Mesendoderm (in vitro differentiated cells): Measurements from ENCODE around the gene RAB20.

Source experiments
- DNase-seq: peaks from one replicate; pipeline ENCODE4 v3.0.0; 2013
- H2AK5ac ChIP-seq: 2 replicates; pipeline ENCODE4 v1.6.1; 2013; ENCODE audit warnings: low read length, inconsistent platforms
- H2BK120ac ChIP-seq: 2 replicates; pipeline ENCODE4 v1.6.1; 2013; ENCODE audit warnings: low read depth, mild to moderate bottlenecking, low read length, moderate library complexity, mixed read lengths
- H2BK15ac ChIP-seq: replicated peaks from 2 replicates; pipeline ENCODE4 v1.6.1; 2013; ENCODE audit warnings: low read depth, mild to moderate bottlenecking, moderate library complexity
- H2BK5ac ChIP-seq: 2 replicates; pipeline ENCODE4 v1.6.1; 2013; ENCODE audit warnings: low read length, inconsistent platforms
- H3K18ac ChIP-seq: 2 replicates; pipeline ENCODE4 v1.6.1; 2013; ENCODE audit warnings: mild to moderate bottlenecking, low read length, mixed read lengths
- H3K23ac ChIP-seq: one replicate; pipeline ENCODE4 v1.6.1; 2013; ENCODE audit warnings: low read length
- H3K27ac ChIP-seq: 2 replicates; pipeline ENCODE4 v1.5.1; 2013; ENCODE audit warnings: low read depth, mild to moderate bottlenecking, inconsistent platforms, low read length, moderate library complexity
- H3K27me3 ChIP-seq: 2 replicates; pipeline ENCODE4 v1.6.1; 2013; ENCODE audit warnings: low read length, control low read depth, mild to moderate bottlenecking, inconsistent platforms; ENCODE audit not compliant: insufficient read depth, poor library complexity
- H3K36me3 ChIP-seq: 2 replicates; pipeline ENCODE4 v1.6.1; 2013; ENCODE audit warnings: low read length, inconsistent platforms; ENCODE audit not compliant: control insufficient read depth, insufficient read depth
- H3K4ac ChIP-seq: one replicate; pipeline ENCODE4 v1.6.1; 2013; ENCODE audit warnings: low read depth, mild to moderate bottlenecking, low read length, moderate library complexity
- H3K4me1 ChIP-seq: 2 replicates; pipeline ENCODE4 v1.6.1; 2013; ENCODE audit warnings: low read depth, low read length, inconsistent platforms; ENCODE audit not compliant: control insufficient read depth
- H3K4me2 ChIP-seq: 2 replicates; pipeline ENCODE4 v1.6.1; 2013; ENCODE audit warnings: low read length
- H3K4me3 ChIP-seq: 2 replicates; pipeline ENCODE4 v1.5.1; 2013; ENCODE audit warnings: mild to moderate bottlenecking, low read length
- H3K56ac ChIP-seq: one replicate; pipeline ENCODE4 v1.6.1; 2013; ENCODE audit warnings: low read length
- H3K79me1 ChIP-seq: 2 replicates; pipeline ENCODE4 v1.6.1; 2013; ENCODE audit warnings: low read length, inconsistent platforms
- H3K79me2 ChIP-seq: 2 replicates; pipeline ENCODE4 v1.6.1; 2013; ENCODE audit warnings: mild to moderate bottlenecking, low read length; ENCODE audit not compliant: control insufficient read depth, insufficient read depth
- H3K9ac ChIP-seq: 2 replicates; pipeline ENCODE4 v1.6.1; 2013; ENCODE audit warnings: low read length, inconsistent platforms
- H4K5ac ChIP-seq: one replicate; pipeline ENCODE4 v1.6.1; 2013; ENCODE audit warnings: low read length
- H4K8ac ChIP-seq: one replicate; pipeline ENCODE4 v1.6.1; 2013; ENCODE audit warnings: low read depth, mild to moderate bottlenecking, control low read depth, low read length, moderate library complexity
- WGBS: extraction: QIAGEN DNeasy Blood & Tissue Kit; methylation state at CpG from one replicate; pipeline ENCODE4 v1.1.7; 2013; ENCODE audit warnings: low lambda C conversion rate, missing lambda C conversion rate; ENCODE audit not compliant: insufficient coverage; ENCODE audit errors: extremely low coverage; 5-methylcytosine and 5-hydroxymethylcytosine counted together

RAB20 gene

GRCh38 chr13:110557082-110557481 is 4.4 kb downstream of the RAB20 start:
- Histone ChIP-seq H4K8ac (no peak overlapping the region), H3K18ac (no peak overlapping the region), H3K79me2 (peaks cover 58% of the 10 kb centered on the region), H2BK120ac (no peak overlapping the region), H3K56ac (no peak overlapping the region), H2BK5ac (no peak overlapping the region), H3K9ac (no peak overlapping the region), H2BK15ac (no peak overlapping the region), H3K36me3 (peaks cover 2% of the 10 kb centered on the region), H3K4me1 (peaks cover 6% of the 10 kb centered on the region), H3K4me2 (no peak overlapping the region), H4K5ac (no peak overlapping the region), H3K4ac (no peak overlapping the region), H3K23ac (no peak overlapping the region), H2AK5ac (no peak overlapping the region), H3K79me1 (peaks cover 38% of the 10 kb centered on the region), H3K4me3 (no peak overlapping the region), H3K27me3 (no peaks in the 10 kb centered on the region), H3K27ac (no peak overlapping the region)
- no CpG with 5 or more reads among the region's 5 CpGs for WGBS
- no peak for DNase-seq

GRCh38 chr13:110556224-110556606 is 5.3 kb downstream of the RAB20 start:
- H2BK120ac ChIP-seq: no peak overlapping the region
- no peak overlapping the region for H2BK5ac ChIP-seq
- H3K4me2 ChIP-seq: no peak overlapping the region
- peaks cover 2% of the 10 kb centered on the region for H3K36me3 ChIP-seq
- H2BK15ac ChIP-seq: no peak overlapping the region
- H3K4me3 ChIP-seq: no peak overlapping the region
- no peak overlapping the region for H2AK5ac ChIP-seq
- no peak for DNase-seq
- no peak overlapping the region for H3K4ac ChIP-seq
- WGBS: no CpG with 5 or more reads among the region's 1 CpG
- no peak overlapping the region for H4K5ac ChIP-seq
- H3K27me3 ChIP-seq: no peaks in the 10 kb centered on the region
- peaks cover 38% of the 10 kb centered on the region for H3K79me1 ChIP-seq
- no peak overlapping the region for H3K27ac ChIP-seq
- no peak overlapping the region for H3K56ac ChIP-seq
- peaks cover 7% of the 10 kb centered on the region for H3K4me1 ChIP-seq
- peaks cover 62% of the 10 kb centered on the region for H3K79me2 ChIP-seq
- H3K9ac ChIP-seq: no peak overlapping the region
- no peak overlapping the region for H4K8ac ChIP-seq
- no peak overlapping the region for H3K18ac ChIP-seq
- no peak overlapping the region for H3K23ac ChIP-seq

GRCh38 chr13:110555601-110556223 is 5.8 kb downstream of the RAB20 start:
- Histone ChIP-seq H3K27me3 (no peaks in the 10 kb centered on the region), H4K5ac (no peak overlapping the region), H3K4me3 (no peak overlapping the region), H3K18ac (no peak overlapping the region), H3K9ac (no peak overlapping the region), H3K79me2 (peaks cover 63% of the 10 kb centered on the region), H2BK15ac (no peak overlapping the region), H3K4ac (no peak overlapping the region), H3K27ac (no peak overlapping the region), H2BK5ac (no peak overlapping the region), H3K79me1 (peaks cover 38% of the 10 kb centered on the region), H3K23ac (no peak overlapping the region), H2BK120ac (no peak overlapping the region), H3K4me1 (peaks cover 9% of the 10 kb centered on the region), H3K4me2 (no peak overlapping the region), H3K56ac (no peak overlapping the region), H3K36me3 (peaks cover 2% of the 10 kb centered on the region), H2AK5ac (no peak overlapping the region), H4K8ac (no peak overlapping the region)
- no peak for DNase-seq
- no CpG with 5 or more reads among the region's 16 CpGs for WGBS

GRCh38 chr13:110554946-110555345 is 6.6 kb downstream of the RAB20 start:
- Histone ChIP-seq H3K4me3 (no peak overlapping the region), H4K8ac (no peak overlapping the region), H3K4me1 (peaks cover 10% of the 10 kb centered on the region), H3K27ac (no peak overlapping the region), H2AK5ac (no peak overlapping the region), H2BK5ac (no peak overlapping the region), H4K5ac (no peak overlapping the region), H2BK120ac (no peak overlapping the region), H3K79me2 (peaks cover 65% of the 10 kb centered on the region), H3K18ac (no peak overlapping the region), H3K4ac (no peak overlapping the region), H3K56ac (peak overlapping the region; percentile 27), H3K27me3 (no peaks in the 10 kb centered on the region), H2BK15ac (no peak overlapping the region), H3K4me2 (no peak overlapping the region), H3K79me1 (peaks cover 42% of the 10 kb centered on the region), H3K23ac (peak overlapping the region; percentile 19), H3K9ac (no peak overlapping the region), H3K36me3 (peaks cover 2% of the 10 kb centered on the region)
- DNase-seq: no peak
- no CpG with 5 or more reads among the region's 16 CpGs for WGBS

GRCh38 chr13:110554227-110554836 is 7.2 kb downstream of the RAB20 start:
- H2BK15ac ChIP-seq: no peak overlapping the region
- peaks cover 38% of the 10 kb centered on the region for H3K79me1 ChIP-seq
- no peaks in the 10 kb centered on the region for H3K27me3 ChIP-seq
- DNase-seq: no peak
- no peak overlapping the region for H2AK5ac ChIP-seq
- no peak overlapping the region for H4K8ac ChIP-seq
- no peak overlapping the region for H3K9ac ChIP-seq
- WGBS: no CpG with 5 or more reads among the region's 8 CpGs
- no peak overlapping the region for H2BK120ac ChIP-seq
- H3K23ac ChIP-seq: no peak overlapping the region
- peaks cover 6% of the 10 kb centered on the region for H3K4me1 ChIP-seq
- peak overlapping the region; percentile 49 for H3K56ac ChIP-seq
- no peak overlapping the region for H3K4me3 ChIP-seq
- no peak overlapping the region for H2BK5ac ChIP-seq
- H3K27ac ChIP-seq: no peak overlapping the region
- H4K5ac ChIP-seq: no peak overlapping the region
- H3K4me2 ChIP-seq: no peak overlapping the region
- H3K79me2 ChIP-seq: peaks cover 60% of the 10 kb centered on the region
- H3K36me3 ChIP-seq: peaks cover 2% of the 10 kb centered on the region
- H3K18ac ChIP-seq: no peak overlapping the region
- H3K4ac ChIP-seq: no peak overlapping the region

- Histone ChIP-seq H3K56ac (no peak overlapping the region), H3K79me2 (peaks cover 61% of the 10 kb centered on the region), H3K79me1 (peaks cover 44% of the 10 kb centered on the region), H3K18ac (no peak overlapping the region), H3K23ac (no peak overlapping the region), H3K4me1 (peaks cover 14% of the 10 kb centered on the region), H4K5ac (no peak overlapping the region), H3K27ac (no peak overlapping the region), H2BK15ac (no peak overlapping the region), H3K9ac (no peak overlapping the region), H3K4me2 (no peak overlapping the region), H2BK120ac (no peak overlapping the region), H3K4me3 (no peak overlapping the region), H3K4ac (no peak overlapping the region), H2AK5ac (no peak overlapping the region), H3K36me3 (peaks cover 2% of the 10 kb centered on the region), H4K8ac (no peak overlapping the region), H3K27me3 (no peaks in the 10 kb centered on the region), H2BK5ac (no peak overlapping the region)
- no peak for DNase-seq
- no CpG with 5 or more reads among the region's 4 CpGs for WGBS
These were observed 8.1 kb downstream of the RAB20 start for GRCh38 chr13:110553417-110553816.
